Chondrocyte (in vitro differentiated cells): ENCODE data around the gene PDZD2. TPM values are rescaled to one million over a fixed set of nuclear protein-coding genes. Genes with fewer than 3 reads are reported as not detected.

Source experiments
- DNase-seq: peaks from one replicate; pipeline ENCODE4 v3.0.0; 2021; ENCODE audit warnings: mixed read lengths, low spot score
- H3K27ac Mint-ChIP-seq: one replicate; pipeline ENCODE4 v1.8.0; 2021; ENCODE audit warnings: mild to moderate bottlenecking, moderate library complexity, mixed read lengths; ENCODE audit not compliant: unreplicated experiment
- H3K27me3 Mint-ChIP-seq: 2 replicates; pipeline ENCODE4 v1.8.0; 2021; ENCODE audit warnings: low read depth, mixed read lengths
- H3K36me3 Mint-ChIP-seq: 2 replicates; pipeline ENCODE4 v1.8.0; 2021; ENCODE audit warnings: low read depth, mixed read lengths
- H3K4me1 Mint-ChIP-seq: 2 replicates; pipeline ENCODE4 v1.8.0; 2021; ENCODE audit warnings: low read depth, mild to moderate bottlenecking, mixed read lengths
- H3K4me3 Mint-ChIP-seq: one replicate; pipeline ENCODE4 v1.8.0; 2021; ENCODE audit warnings: mild to moderate bottlenecking, moderate library complexity, mixed read lengths; ENCODE audit not compliant: unreplicated experiment
- H3K9me3 Mint-ChIP-seq: 2 replicates; pipeline ENCODE4 v1.8.0; 2021; ENCODE audit warnings: low read depth, mixed read lengths
- CTCF ChIP-seq: fragments of 200-600 bp; sonication (generic); IDR thresholded peaks from 2 replicates; pipeline ENCODE4 v1.5.0; 2021; ENCODE audit warnings: antibody characterized with exemption, mild to moderate bottlenecking, moderate library complexity
- total RNA-seq: library from RNA; stranded (reverse); gene quantifications from 3 replicates; pipeline ENCODE4 v1.2.1, GENCODE V29; 2021

Gene PDZD2
- total RNA-seq, 1 donor from 2014 or later: 30.9 TPM

- Mint-ChIP-seq H3K4me3 (no peak overlapping the region), H3K27ac (peak overlapping the region; percentile 52), H3K9me3 (no peaks in the 10 kb centered on the region), H3K4me1 (peaks cover 10% of the 10 kb centered on the region), H3K27me3 (no peaks in the 10 kb centered on the region), H3K36me3 (peaks cover 8% of the 10 kb centered on the region)
- DNase-seq: no peak
- TF ChIP-seq CTCF: no peak
Measured at GRCh38 chr5:32138839-32139493, 500.0 kb downstream of the PDZD2 start.

- no peak for TF ChIP-seq CTCF
- Mint-ChIP-seq H3K4me3 (no peak overlapping the region), H3K27ac (peak overlapping the region; percentile 29), H3K36me3 (peaks cover 1% of the 10 kb centered on the region), H3K27me3 (no peaks in the 10 kb centered on the region), H3K4me1 (peaks cover 42% of the 10 kb centered on the region), H3K9me3 (no peaks in the 10 kb centered on the region)
- no peak for DNase-seq
Measured at GRCh38 chr5:32143617-32144377, 504.9 kb downstream of the PDZD2 start.

- H3K36me3 Mint-ChIP-seq: peaks cover 1% of the 10 kb centered on the region
- no peak overlapping the region for H3K4me3 Mint-ChIP-seq
- H3K9me3 Mint-ChIP-seq: no peaks in the 10 kb centered on the region
- DNase-seq: no peak
- H3K4me1 Mint-ChIP-seq: peaks cover 47% of the 10 kb centered on the region
- no peak overlapping the region for H3K27ac Mint-ChIP-seq
- no peaks in the 10 kb centered on the region for H3K27me3 Mint-ChIP-seq
- no peak for TF ChIP-seq CTCF
Measured at GRCh38 chr5:32144378-32145207, 505.7 kb downstream of the PDZD2 start.

- Mint-ChIP-seq H3K4me1 (peaks cover 53% of the 10 kb centered on the region), H3K27ac (no peak overlapping the region), H3K36me3 (peaks cover 1% of the 10 kb centered on the region), H3K27me3 (no peaks in the 10 kb centered on the region), H3K9me3 (no peaks in the 10 kb centered on the region), H3K4me3 (no peak overlapping the region)
- no peak for TF ChIP-seq CTCF
- DNase-seq: no peak
Measured at GRCh38 chr5:32145378-32145777, 506.4 kb downstream of the PDZD2 start.

GRCh38 chr5:32147236-32147635 is 508.3 kb downstream of the PDZD2 start:
- Mint-ChIP-seq H3K36me3 (peaks cover 3% of the 10 kb centered on the region), H3K4me1 (peaks cover 62% of the 10 kb centered on the region), H3K27me3 (no peaks in the 10 kb centered on the region), H3K9me3 (no peaks in the 10 kb centered on the region), H3K27ac (peak overlapping the region; percentile 9), H3K4me3 (no peak overlapping the region)
- TF ChIP-seq CTCF: no peak
- no peak for DNase-seq
